Lung (tissue), 12 donors: Measurements from ENCODE around the gene TLR10. TPM values are rescaled to one million over a fixed set of nuclear protein-coding genes. Genes with fewer than 3 reads are reported as not detected.

Source experiments
- ATAC-seq: fragments of 200-7000 bp; cut with Tn5 transposase; one replicate; pipeline ENCODE4 v1.9.1; 2020; ENCODE audit warnings: moderate number of reproducible peaks; ENCODE audit not compliant: insufficient read depth, low FRiP score
- DNase-seq, 3 donors: peaks; one replicate each; pipeline ENCODE4 v3.0.0-alpha.2; 2013 to 2017
- H3K27ac ChIP-seq, 2 donors: one replicate each; pipeline ENCODE4 v1.5.1; 2013; ENCODE audit warnings: mild to moderate bottlenecking in 2 of 2, moderate library complexity in 2 of 2, control low read depth in 1 of 2, inconsistent platforms in 1 of 2, low read depth in 1 of 2, low read length in 1 of 2
- H3K27me3 ChIP-seq, 3 donors: one replicate each; pipeline ENCODE4 v1.5.1; 2013; ENCODE audit warnings: low read length in 2 of 3; ENCODE audit not compliant: control insufficient read depth in 3 of 3, insufficient read depth in 3 of 3
- H3K36me3 ChIP-seq, 4 donors: one replicate each; pipeline ENCODE4 v1.5.1; 2013; ENCODE audit warnings: low read length in 4 of 4, mild to moderate bottlenecking in 1 of 4, moderate library complexity in 1 of 4; ENCODE audit not compliant: control insufficient read depth in 4 of 4, insufficient read depth in 4 of 4
- H3K4me1 ChIP-seq, 5 donors: one replicate each; pipeline ENCODE4 v1.5.1; 2013; ENCODE audit warnings: low read length in 5 of 5, mild to moderate bottlenecking in 2 of 5, moderate library complexity in 1 of 5; ENCODE audit not compliant: control insufficient read depth in 5 of 5, insufficient read depth in 5 of 5
- H3K4me3 ChIP-seq: one replicate; pipeline ENCODE4 v1.5.1; 2013; ENCODE audit warnings: mild to moderate bottlenecking, control low read depth, moderate library complexity
- H3K9ac ChIP-seq, 2 donors: one replicate each; pipeline ENCODE4 v1.5.1; 2013; ENCODE audit warnings: low read length in 2 of 2, control low read depth in 1 of 2; ENCODE audit not compliant: insufficient read depth in 1 of 2
- H3K9me3 ChIP-seq, 4 donors: one replicate each; pipeline ENCODE4 v1.5.1; 2013; ENCODE audit warnings: low read length in 3 of 4, mild to moderate bottlenecking in 1 of 4, moderate library complexity in 1 of 4; ENCODE audit not compliant: control insufficient read depth in 4 of 4, insufficient read depth in 3 of 4
- CTCF ChIP-seq: IDR thresholded peaks from 2 replicates; pipeline ENCODE4 v1.5.1; 2012; ENCODE audit warnings: mild to moderate bottlenecking; ENCODE audit errors: control extremely low read depth, extremely low read depth
- WGBS, 2 donors: extraction: QIAGEN DNeasy Blood & Tissue Kit; methylation state at CpG; one replicate each; pipeline ENCODE4 v1.1.7; 2013; 5-methylcytosine and 5-hydroxymethylcytosine counted together
- polyA plus RNA-seq, 2 donors: library from polyadenylated mRNA; stranded (reverse); fragments of 200-250 nt; gene quantifications; one replicate each; pipeline ENCODE4 v1.2.1, GENCODE V29; 2013
- total RNA-seq, 2 donors: library from RNA; depleted of rRNA in 1 of 2; stranded (reverse); fragments of >200 nt in 1 of 2; gene quantifications; one replicate each; pipeline ENCODE4 v1.2.1, GENCODE V29; 2014 to 2021
- donor health status: control.
- donor health status: control.
- donor health status: Bipolar disorder and iron deficiency.
- donor health status: healthy.
- donor health status: DM: yes; HTN: yes; CAD: no.

Gene TLR10
- total and polyA plus RNA-seq, 4 donors, result 0.14 to 4.4 (median 0.60) TPM

GRCh38 chr4:38787693-38788092 lies 4.9 kb upstream of the TLR10 start:
- Histone ChIP-seq H3K27ac (no peak overlapping the region), H3K27me3 (no peaks in the 10 kb centered on the region), H3K4me3 (no peak overlapping the region), H3K9me3 (no peaks in the 10 kb centered on the region), H3K9ac (no peak overlapping the region), H3K36me3 (no peaks in the 10 kb centered on the region), H3K4me1 (no peaks in the 10 kb centered on the region)
- WGBS, 2 donors, result 74 to 82% methylated on average over 4 of the region's 4 CpGs
- DNase-seq, result no peak
- ATAC-seq, result no peak
- TF ChIP-seq CTCF, result no peak

- H3K9ac ChIP-seq, result no peak overlapping the region
- no peaks in the 10 kb centered on the region for H3K9me3 ChIP-seq
- 65 to 78% methylated on average over 8 of the region's 8 CpGs for WGBS, 2 donors
- no peaks in the 10 kb centered on the region for H3K27me3 ChIP-seq
- ATAC-seq, result peak; percentile 67
- no peak overlapping the region for H3K4me3 ChIP-seq
- no peak for TF ChIP-seq CTCF
- peak in 1 of 3 donors; percentile 34 for DNase-seq
- H3K36me3 ChIP-seq, result no peaks in the 10 kb centered on the region
- peak overlapping the region in 1 of 2 donors; percentile 67 for H3K27ac ChIP-seq
- no peaks in the 10 kb centered on the region for H3K4me1 ChIP-seq
Observed at GRCh38 chr4:38785901-38786402, 3.2 kb upstream of the TLR10 start.

- H3K9ac ChIP-seq, result no peak overlapping the region
- peak in 1 of 3 donors; percentile 16 for DNase-seq
- 57 to 61% methylated on average over 6 of the region's 6 CpGs for WGBS, 2 donors
- ATAC-seq, result no peak
- H3K9me3 ChIP-seq, result no peaks in the 10 kb centered on the region
- no peak for TF ChIP-seq CTCF
- no peaks in the 10 kb centered on the region for H3K36me3 ChIP-seq
- H3K27me3 ChIP-seq, result no peaks in the 10 kb centered on the region
- H3K4me3 ChIP-seq, result no peak overlapping the region
- no peak overlapping the region for H3K27ac ChIP-seq
- no peaks in the 10 kb centered on the region for H3K4me1 ChIP-seq
Observed at GRCh38 chr4:38785041-38785790, 2.4 kb upstream of the TLR10 start.
